Effector memory CD4-positive, alpha-beta T cell (primary cell): ENCODE results near the gene PDGFRA.

Experiments
- DNase-seq, 3 donors: peaks; one replicate each; pipeline ENCODE4 v3.0.0-alpha.2; 2020
- H3K27ac ChIP-seq: 2 replicates; pipeline ENCODE4 v1.7.0; 2013; ENCODE audit warnings: mild to moderate bottlenecking, low read length, moderate library complexity; ENCODE audit not compliant: insufficient read depth, poor library complexity, severe bottlenecking
- H3K27me3 ChIP-seq: replicated peaks from 2 replicates; pipeline ENCODE4 v1.7.0; 2013; ENCODE audit warnings: mild to moderate bottlenecking, low read length; ENCODE audit not compliant: insufficient read depth, control insufficient read depth, poor library complexity, severe bottlenecking
- H3K36me3 ChIP-seq: 2 replicates; pipeline ENCODE4 v1.7.0; 2013; ENCODE audit warnings: mild to moderate bottlenecking, low read length, moderate library complexity; ENCODE audit not compliant: control insufficient read depth, insufficient read depth
- H3K4me1 ChIP-seq: 2 replicates; pipeline ENCODE4 v1.7.0; 2013; ENCODE audit warnings: low read length, mild to moderate bottlenecking; ENCODE audit not compliant: control insufficient read depth, insufficient read depth, poor library complexity, severe bottlenecking
- H3K4me3 ChIP-seq: 2 replicates; pipeline ENCODE4 v1.7.0; 2013; ENCODE audit warnings: low read length, low read depth, mild to moderate bottlenecking; ENCODE audit not compliant: insufficient read depth, poor library complexity, severe bottlenecking
- H3K9me3 ChIP-seq: 2 replicates; pipeline ENCODE4 v1.7.0; 2013; ENCODE audit warnings: mild to moderate bottlenecking, low read length, moderate library complexity; ENCODE audit not compliant: control insufficient read depth

PDGFRA gene

GRCh38 chr4:54276641-54277430, 47.7 kb downstream of the PDGFRA start:
- Histone ChIP-seq H3K27ac (no peak overlapping the region), H3K9me3 (no peaks in the 10 kb centered on the region), H3K27me3 (no peaks in the 10 kb centered on the region), H3K36me3 (no peaks in the 10 kb centered on the region), H3K4me3 (no peak overlapping the region), H3K4me1 (no peaks in the 10 kb centered on the region)
- no peak for DNase-seq

DNA sequence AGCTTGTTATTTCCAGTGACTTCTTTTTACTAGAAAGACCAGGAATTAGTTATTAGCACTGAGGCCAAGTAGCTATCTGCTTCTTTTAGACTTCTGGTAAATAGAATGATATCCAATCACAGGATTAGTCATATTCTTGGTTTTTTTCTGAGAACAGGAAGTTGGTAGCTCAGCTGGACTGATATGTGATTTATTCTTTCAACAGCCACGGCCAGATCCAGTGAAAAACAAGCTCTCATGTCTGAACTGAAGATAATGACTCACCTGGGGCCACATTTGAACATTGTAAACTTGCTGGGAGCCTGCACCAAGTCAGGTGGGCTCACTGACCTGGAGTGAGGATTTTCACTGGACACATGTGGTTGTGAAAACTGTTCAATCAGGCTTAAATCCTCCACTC, 48.6 kb downstream of the PDGFRA start:
- Histone ChIP-seq H3K4me1 (no peaks in the 10 kb centered on the region), H3K36me3 (no peaks in the 10 kb centered on the region), H3K4me3 (no peak overlapping the region), H3K27ac (no peak overlapping the region), H3K27me3 (no peaks in the 10 kb centered on the region), H3K9me3 (no peaks in the 10 kb centered on the region)
- no peak for DNase-seq

GRCh38 chr4:54278216-54278615, 49.1 kb downstream of the PDGFRA start:
- H3K4me3 ChIP-seq, result no peak overlapping the region
- no peaks in the 10 kb centered on the region for H3K4me1 ChIP-seq
- H3K36me3 ChIP-seq, result no peaks in the 10 kb centered on the region
- DNase-seq, result no peak
- no peak overlapping the region for H3K27ac ChIP-seq
- no peaks in the 10 kb centered on the region for H3K27me3 ChIP-seq
- H3K9me3 ChIP-seq, result peaks cover under 1% of the 10 kb centered on the region

- no peaks in the 10 kb centered on the region for H3K36me3 ChIP-seq
- H3K27ac ChIP-seq, result no peak overlapping the region
- no peak overlapping the region for H3K4me3 ChIP-seq
- H3K27me3 ChIP-seq, result no peaks in the 10 kb centered on the region
- H3K9me3 ChIP-seq, result peaks cover 6% of the 10 kb centered on the region
- DNase-seq, result no peak
- no peaks in the 10 kb centered on the region for H3K4me1 ChIP-seq
These were observed 52.1 kb downstream of the PDGFRA start for GRCh38 chr4:54281054-54281766.

- Histone ChIP-seq H3K4me1 (no peaks in the 10 kb centered on the region), H3K9me3 (peaks cover 6% of the 10 kb centered on the region), H3K27ac (no peak overlapping the region), H3K36me3 (no peaks in the 10 kb centered on the region), H3K27me3 (no peaks in the 10 kb centered on the region), H3K4me3 (no peak overlapping the region)
- no peak for DNase-seq
These were observed 53.7 kb downstream of the PDGFRA start for GRCh38 chr4:54282837-54283236.

DNA sequence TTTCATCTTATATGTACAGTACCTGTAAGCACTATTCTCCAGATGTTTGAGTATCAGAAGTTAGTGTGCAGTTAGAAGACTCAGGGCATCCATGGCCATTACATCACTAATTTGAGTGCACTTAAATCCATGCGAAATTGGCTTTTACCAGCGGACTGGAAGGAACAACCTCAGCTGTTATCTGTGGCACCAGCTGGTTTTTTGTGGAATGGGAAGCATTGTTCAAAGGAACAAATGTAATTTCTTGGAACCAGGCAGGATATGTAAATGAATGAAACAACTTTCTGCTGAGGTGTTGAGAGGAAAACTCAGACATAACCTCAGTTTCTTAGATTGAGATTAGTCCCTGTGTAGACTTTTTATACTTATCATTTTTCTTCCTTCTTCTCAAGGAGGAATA, 60.2 kb downstream of the PDGFRA start:
- Histone ChIP-seq H3K36me3 (no peaks in the 10 kb centered on the region), H3K9me3 (no peaks in the 10 kb centered on the region), H3K4me1 (no peaks in the 10 kb centered on the region), H3K27ac (no peak overlapping the region), H3K4me3 (no peak overlapping the region), H3K27me3 (no peaks in the 10 kb centered on the region)
- no peak for DNase-seq

DNA sequence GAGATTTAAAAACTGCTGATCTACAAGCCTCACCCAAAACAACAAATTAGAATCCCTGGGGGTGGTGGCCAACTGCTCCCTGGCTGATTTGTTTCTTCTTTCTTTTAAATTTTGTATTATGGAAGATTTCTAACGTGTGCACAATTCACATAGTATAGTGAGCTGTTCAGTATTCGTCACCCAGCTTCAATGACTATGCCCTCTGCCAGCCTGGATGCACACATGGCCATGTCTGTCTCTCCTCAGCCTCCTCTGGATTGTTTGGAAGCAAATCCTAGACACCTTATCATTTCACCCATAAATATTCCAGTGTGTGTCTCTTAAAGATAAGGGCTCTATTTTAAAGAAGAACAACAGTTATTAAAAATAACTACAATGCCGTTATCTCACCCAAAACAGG, 61.9 kb downstream of the PDGFRA start:
- Histone ChIP-seq H3K4me3 (no peak overlapping the region), H3K4me1 (no peaks in the 10 kb centered on the region), H3K27ac (no peak overlapping the region), H3K27me3 (no peaks in the 10 kb centered on the region), H3K36me3 (no peaks in the 10 kb centered on the region), H3K9me3 (no peaks in the 10 kb centered on the region)
- DNase-seq, result no peak

- no peak for DNase-seq
- Histone ChIP-seq H3K36me3 (no peaks in the 10 kb centered on the region), H3K4me3 (no peak overlapping the region), H3K4me1 (no peaks in the 10 kb centered on the region), H3K27me3 (peaks cover 3% of the 10 kb centered on the region), H3K27ac (no peak overlapping the region), H3K9me3 (no peaks in the 10 kb centered on the region)
These were observed 67.6 kb downstream of the PDGFRA start for GRCh38 chr4:54296548-54297203.

DNA sequence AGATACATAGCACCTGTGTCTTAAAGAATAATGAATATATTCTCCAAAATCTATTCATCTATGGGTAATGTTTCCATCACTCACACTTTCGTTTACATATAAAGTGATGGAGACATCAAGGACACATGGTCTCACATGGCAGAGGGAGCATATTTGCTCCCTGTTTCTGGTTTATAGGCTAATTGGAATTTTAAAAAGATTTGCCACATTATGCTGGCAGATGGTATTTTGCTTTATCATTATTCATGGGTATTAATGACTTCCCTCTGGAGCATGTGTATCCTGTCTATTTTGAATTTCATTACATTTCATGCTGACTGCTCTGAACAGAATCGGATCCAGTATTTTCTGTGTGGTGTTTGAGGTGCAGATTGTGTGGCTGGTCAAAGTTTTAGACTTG, 79.0 kb downstream of the PDGFRA start:
- no peaks in the 10 kb centered on the region for H3K4me1 ChIP-seq
- no peak for DNase-seq
- H3K27me3 ChIP-seq, result no peaks in the 10 kb centered on the region
- no peak overlapping the region for H3K4me3 ChIP-seq
- H3K27ac ChIP-seq, result no peak overlapping the region
- H3K36me3 ChIP-seq, result no peaks in the 10 kb centered on the region
- no peaks in the 10 kb centered on the region for H3K9me3 ChIP-seq
